Omental fat pad (tissue), 4 donors: ENCODE results near the gene RFXAP. TPM values are rescaled to one million over a fixed set of nuclear protein-coding genes. Genes with fewer than 3 reads are reported as not detected.

Source experiments
- ATAC-seq: fragments of 150-250 bp; one replicate; pipeline ENCODE4 v1.9.1; 2016; ENCODE audit warnings: mild to moderate bottlenecking, moderate library complexity; ENCODE audit not compliant: low FRiP score
- DNase-seq: peaks from one replicate; pipeline ENCODE4 v3.0.0-alpha.2; 2019; ENCODE audit warnings: low spot score
- CTCF ChIP-seq, 3 donors: fragments of 450-650 bp; IDR thresholded peaks; one replicate each; pipeline ENCODE4 v1.5.1; 2016 to 2017; ENCODE audit warnings: antibody characterized with exemption in 3 of 3, mild to moderate bottlenecking in 3 of 3, moderate library complexity in 2 of 3
- total RNA-seq, 4 donors: library from RNA; depleted of rRNA; stranded (reverse); fragments of >200 nt; gene quantifications; one replicate each; pipeline ENCODE4 v1.1.0, GENCODE V29; 2016

The RFXAP gene
- total RNA-seq, result 1 to 10 TPM; 2.2 to 5.2 (median 3.9) TPM

- no peak for TF ChIP-seq CTCF (IDR thresholded peaks at IDR 0.05)
- DNase-seq, result peak; percentile 70
- ATAC-seq, result peak; percentile 97
These were observed at the start of gene RFXAP for GRCh38 chr13:36818804-36819738. TSS of gene RFXAP (plus strand) at chr13:36819222. CDS start at chr13:36819358, 136 bp downstream.

GRCh38 chr13:36769545-36769944 is 49.5 kb upstream of the RFXAP start:
- DNase-seq (no peak), ATAC-seq (no peak)
- TF ChIP-seq CTCF (IDR thresholded peaks at IDR 0.05), result no peak

- TF ChIP-seq CTCF (IDR thresholded peaks at IDR 0.05), result no peak
- no peak for DNase-seq
- ATAC-seq, result no peak
These were observed 48.3 kb upstream of the RFXAP start for GRCh38 chr13:36770741-36771140.

GRCh38 chr13:36772853-36773252 is 46.2 kb upstream of the RFXAP start:
- ATAC-seq (no peak), DNase-seq (no peak)
- no peak for TF ChIP-seq CTCF (IDR thresholded peaks at IDR 0.05)

- no peak for TF ChIP-seq CTCF (IDR thresholded peaks at IDR 0.05)
- ATAC-seq, result no peak
These were observed 44.1 kb upstream of the RFXAP start for GRCh38 chr13:36774931-36775330.

GRCh38 chr13:36776175-36776574 is 42.8 kb upstream of the RFXAP start:
- DNase-seq (no peak), ATAC-seq (no peak)
- TF ChIP-seq CTCF (IDR thresholded peaks at IDR 0.05), result no peak

More at GRCh38 chr13:36774931-36775330, 44.1 kb upstream of the RFXAP start:
- no peak for DNase-seq
